Measurements from ENCODE around the gene KIF19. TPM values are rescaled to one million over a fixed set of nuclear protein-coding genes. Genes with fewer than 3 reads are reported as not detected.

Gene KIF19
- total and polyA plus RNA-seq, 2 of the 4 experiments (the other 2 are of a cell fraction) = not detected

GRCh38 chr17:74277935-74278334, 48.1 kb upstream of the KIF19 start:
- no peaks in the 10 kb centered on the region for H3K36me3 ChIP-seq (ENCODE audit: control insufficient read depth, insufficient read depth, low read length)
- H3K27me3 ChIP-seq (ENCODE audit: control insufficient read depth, insufficient read depth, low read length) = no peaks in the 10 kb centered on the region; the same call in 1 of the 2 replicates
- H3K4me3 ChIP-seq (ENCODE audit: insufficient read depth, low read depth, low read length) = no peak overlapping the region
- H2BK15ac ChIP-seq (ENCODE audit: low read depth, low read length) = no peak overlapping the region
- no peaks in the 10 kb centered on the region for H3K79me1 ChIP-seq (ENCODE audit: low read depth in 1 of 2, low read length in 2 of 2)
- WGBS, 2 experiments (ENCODE audit: extremely low coverage in 2 of 2, insufficient read length in 1 of 2) = no CpG with 5 or more reads among the region's 1 CpG
- DNase-seq (no peak), ATAC-seq (ENCODE audit: low read depth) (no peak)
- H4K5ac ChIP-seq (ENCODE audit: low read depth, low read length) = no peak overlapping the region
- H3K4me2 ChIP-seq (ENCODE audit: low read depth, low read length) = no peak overlapping the region
- H3K27ac ChIP-seq (ENCODE audit: insufficient read depth, low read length) = no peak overlapping the region
- no peak overlapping the region for H4K8ac ChIP-seq (ENCODE audit: low read depth in 2 of 2, low read length in 2 of 2)
- ChIA-PET POLR2A (ENCODE audit: unreplicated experiment) (no interaction called here), CTCF (no interaction called here)
- no peaks in the 10 kb centered on the region for H4K20me1 ChIP-seq (ENCODE audit: insufficient read depth, low read length)
- no peak overlapping the region for H3K18ac ChIP-seq (ENCODE audit: low read depth, low read length)
- H3K9me3 ChIP-seq (ENCODE audit: control insufficient read depth, insufficient read depth, low read length) = peaks cover 3% of the 10 kb centered on the region; the same call in 1 of the 2 replicates
- no peak overlapping the region for H3K4ac ChIP-seq (ENCODE audit: low read depth, low read length)
- H3K4me1 ChIP-seq (ENCODE audit: control insufficient read depth, insufficient read depth, low read length) = no peaks in the 10 kb centered on the region
- H3K14ac ChIP-seq (replicated peaks; ENCODE audit: low read depth, low read length) = no peak overlapping the region
- in situ Hi-C loops (cut with MboI; ENCODE audit: low sequenced_read_pairs) = no loop called here
- H2BK20ac ChIP-seq (ENCODE audit: low read depth, low read length) = no peak overlapping the region
- H3K23ac ChIP-seq (ENCODE audit: low read depth, low read length) = no peak overlapping the region
- H2AK9ac ChIP-seq (replicated peaks; ENCODE audit: low read depth, low read length, poor library complexity) = no peak overlapping the region
- H3K9me1 ChIP-seq (ENCODE audit: insufficient read depth, low read length) = no peaks in the 10 kb centered on the region
- no peak overlapping the region for H2BK5ac ChIP-seq (ENCODE audit: low read depth, low read length, poor library complexity, severe bottlenecking)
- H3K56ac ChIP-seq (ENCODE audit: extremely low read depth, insufficient read depth, low read length) = no peak overlapping the region
- no peak overlapping the region for H2AFZ ChIP-seq (replicated peaks; ENCODE audit: low read length, poor library complexity)
- no peak overlapping the region for H3K9ac ChIP-seq (ENCODE audit: low read depth, low read length)
- dilution Hi-C loops (cut with HindIII; ENCODE audit: low sequenced_read_pairs, unreplicated experiment) = no loop called here
- no peak overlapping the region for H2BK120ac ChIP-seq (ENCODE audit: low read depth, low read length)
- no peak for TF ChIP-seq NFE2L2 (IDR thresholded peaks at IDR 0.05; ENCODE audit: low read depth, low read length)
- TF ChIP-seq SMC3 (IDR thresholded peaks at IDR 0.05; ENCODE audit: low read depth, low read length) = no peak
- no peak for TF ChIP-seq ELK1 (IDR thresholded peaks at IDR 0.05; ENCODE audit: borderline replicate concordance, low read depth, low read length)
- TF ChIP-seq RCOR1 (IDR thresholded peaks at IDR 0.05; ENCODE audit: insufficient replicate concordance, low read length) = no peak
- no peak for TF ChIP-seq RAD21 (IDR thresholded peaks at IDR 0.05; ENCODE audit: low read length)
- no peak for TF ChIP-seq USF2 (IDR thresholded peaks at IDR 0.05; ENCODE audit: low read depth, low read length)
- no peak for TF ChIP-seq MAZ (IDR thresholded peaks at IDR 0.05; ENCODE audit: borderline replicate concordance, low read depth, low read length)
- no peak for TF ChIP-seq MAFK (IDR thresholded peaks at IDR 0.05; ENCODE audit: low read depth, low read length)
- no peak for TF ChIP-seq POLR2A (IDR thresholded peaks at IDR 0.05; ENCODE audit: low read depth, low read length)
- no peak for TF ChIP-seq CHD1 (IDR thresholded peaks at IDR 0.05; ENCODE audit: low read depth, low read length)
- no peak overlapping the region for H4K91ac ChIP-seq (ENCODE audit: insufficient read depth, low read depth, low read length)
- H2AK5ac ChIP-seq (ENCODE audit: low read depth, low read length) = no peak overlapping the region
- intact Hi-C loops (cut with micrococcal nuclease) = no loop called here
- no TSS peak for BruUV-seq (replicated peaks)
